ENCODE measurements around the gene ZNF808.

DNA sequence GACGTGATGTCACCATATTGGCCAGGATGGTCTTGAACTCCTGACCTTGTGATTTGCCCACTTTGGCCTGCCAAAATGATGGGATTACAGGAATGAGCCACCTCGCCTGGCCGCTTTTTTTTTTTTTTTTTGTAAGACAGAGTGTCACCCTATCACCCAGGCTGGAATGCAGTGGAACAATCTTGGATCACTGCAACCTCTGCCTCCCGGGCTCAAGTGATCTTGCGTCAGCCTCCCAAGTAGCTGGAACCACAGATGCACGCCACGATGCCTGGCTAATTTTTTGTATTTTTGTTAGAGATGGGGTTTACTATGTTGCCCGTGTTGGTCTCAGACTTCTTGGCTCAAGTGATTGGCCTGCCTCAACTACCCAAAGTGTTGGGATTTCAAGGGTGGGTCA, 28.9 kb upstream of the ZNF808 start:
- TF ChIP-seq CTCF (IDR thresholded peaks at IDR 0.05 in 4 of 5, conservative IDR thresholded peaks at IDR 0.05 in 1 of 5) (no peak), POLR2A (IDR thresholded peaks at IDR 0.05) (no peak)
